Right lobe of liver (tissue), 6 donors: Measurements from ENCODE around the gene ZNF586. TPM values are rescaled to one million over a fixed set of nuclear protein-coding genes. Genes with fewer than 3 reads are reported as not detected.

ENCODE experiments used
- ATAC-seq, 4 donors: fragments of 200-7000 bp; cut with Tn5 transposase; one replicate each; pipeline ENCODE4 v1.9.1; 2020; ENCODE audit warnings: mild to moderate bottlenecking in 4 of 4, moderate library complexity in 4 of 4
- DNase-seq, 3 donors: peaks; one replicate each; pipeline ENCODE4 v3.0.0-alpha.2; 2020
- H3K27ac ChIP-seq, 3 donors: fragments of 200-600 bp; one replicate each; pipeline ENCODE4 v1.8.0; 2022
- H3K27me3 ChIP-seq, 2 donors: fragments of 200-600 bp; one replicate each; pipeline ENCODE4 v1.8.0; 2022
- H3K36me3 ChIP-seq, 4 donors: fragments of 200-600 bp; sonication (generic) in 1 of 4; one replicate each; pipeline versions ENCODE4 v1.5.1 to v1.8.0; 2017 to 2022; ENCODE audit warnings: control low read depth in 1 of 4
- H3K4me1 ChIP-seq, 4 donors: fragments of 200-600 bp; sonication (generic) in 1 of 4; one replicate each; pipeline versions ENCODE4 v1.5.1 to v1.8.0; 2017 to 2022; ENCODE audit warnings: control low read depth in 1 of 4
- H3K4me3 ChIP-seq, 3 donors: fragments of 200-600 bp; one replicate each; pipeline ENCODE4 v1.8.0; 2022
- H3K9me3 ChIP-seq, 4 donors: fragments of 200-600 bp; sonication (generic) in 1 of 4; one replicate each; pipeline versions ENCODE4 v1.5.1 to v1.8.0; 2017 to 2022; ENCODE audit warnings: control low read depth in 1 of 4
- CTCF ChIP-seq, 4 donors: fragments of 200-600 bp in 3 of 4; fragments of 450-650 bp in 1 of 4; IDR thresholded peaks; one replicate each; pipeline versions ENCODE4 v1.5.1 to v1.8.0; 2016 to 2022; ENCODE audit warnings: antibody characterized with exemption in 4 of 4, mild to moderate bottlenecking in 2 of 4
- POLR2A ChIP-seq: fragments of 450-650 bp; IDR thresholded peaks from one replicate; pipeline ENCODE4 v1.6.1; 2017; ENCODE audit warnings: antibody characterized with exemption, mild to moderate bottlenecking
- WGBS: methylation state at CpG from one replicate; pipeline ENCODE4 v1.1.6; 2018; ENCODE audit warnings: low coverage, low lambda C conversion rate; ENCODE audit not compliant: insufficient coverage; ENCODE audit errors: missing lambda C conversion rate; 5-methylcytosine and 5-hydroxymethylcytosine counted together
- intact Hi-C, 2 donors: fragments of 100-400 bp; cut with DNase I; formaldehyde crosslinking; loops; one replicate each; pipeline versions ENCODE4 v1.11.2 to v1.14.1; 2022
- total RNA-seq, 6 experiments: library from RNA; depleted of rRNA in 2 of 6; stranded (reverse); fragments of >200 nt in 2 of 6; fragmentation: NEBNext Ultra II Directional in 3 of 6; extraction: Animal tissue kit (Norgen Biotek cat#: 25700) in 3 of 6; gene quantifications; one replicate each; pipeline versions ENCODE4 v1.1.0 to v1.2.4, GENCODE V29; 2016 to 2023
- donor health status: DM: no; HTN: yes; CAD: no.
- donor health status: DM: no; HTN: no; CAD: no.
- donor health status: DM: no; HTN: no; CAD: no.
- donor health status: DM: no; HTN: yes; CAD: no.
- donor health status: DM: no; HTN: yes; CAD: no.

Gene ZNF586
- total RNA-seq, 6 experiments from 2014 or later, result 4.0 to 8.4 (median 5.9) TPM

- Histone ChIP-seq H3K36me3 (peaks cover 0 to 27% (median 14%) of the 10 kb centered on the region in 4 donors), H3K4me3 (peak within 1 kb of the TSS; percentile 82 to 96 (median 89)), H3K27me3 (no peaks in the 10 kb centered on the region), H3K4me1 (peaks cover 0 to 13% (median 0%) of the 10 kb centered on the region in 4 donors), H3K27ac (peak within 1 kb of the TSS; percentile 40 to 74 (median 41)), H3K9me3 (peaks cover 0 to 9% (median 0%) of the 10 kb centered on the region in 4 donors)
- under 1% methylated on average over 22 of the region's 51 CpGs for WGBS
- ATAC-seq (peak; percentile 97 to 99 (median 98)), DNase-seq (peak; percentile 74 to 86 (median 84))
- no peak for TF ChIP-seq CTCF (IDR thresholded peaks at IDR 0.05)
- TF ChIP-seq POLR2A, result no peak
- intact Hi-C loops, result loop anchor here in 1 of 2 donors (10.0 kb wide), 1 partner anchor 158 kb away; no protein-coding TSS in a partner anchor
Measured at GRCh38 chr19:57746580-57747471, 22.6 kb upstream of the ZNF586 start, which contains the start of gene ZNF776. ZNF776 (plus strand) TSS chr19:57746815; CDS start chr19:57747059, 244 bp downstream.

- intact Hi-C loops, result loop anchor here in 1 of 2 donors (10.0 kb wide), 1 partner anchor 157 kb away; no protein-coding TSS in a partner anchor
- no peak overlapping the region for H3K27ac ChIP-seq
- WGBS, result 39% methylated on average over 4 of the region's 6 CpGs
- H3K9me3 ChIP-seq, result peaks cover 0 to 9% (median 0%) of the 10 kb centered on the region in 4 donors
- peaks cover 2 to 33% (median 20%) of the 10 kb centered on the region in 4 donors for H3K36me3 ChIP-seq
- no peak for DNase-seq
- ATAC-seq, result no peak
- H3K4me3 ChIP-seq, result peak overlapping the region; percentile 82 to 96 (median 89)
- H3K27me3 ChIP-seq, result no peaks in the 10 kb centered on the region
- peaks cover 0 to 13% (median 0%) of the 10 kb centered on the region in 4 donors for H3K4me1 ChIP-seq
- TF ChIP-seq POLR2A (no peak), CTCF (IDR thresholded peaks at IDR 0.05) (no peak)
Measured at GRCh38 chr19:57747472-57747807, 22.0 kb upstream of the ZNF586 start.

- intact Hi-C loops, result loop anchor here in 1 of 2 donors (10.0 kb wide), 1 partner anchor 157 kb away; no protein-coding TSS in a partner anchor
- no peak for ATAC-seq
- Histone ChIP-seq H3K27me3 (no peaks in the 10 kb centered on the region), H3K36me3 (peaks cover 7 to 39% (median 25%) of the 10 kb centered on the region in 4 donors), H3K9me3 (peaks cover 0 to 9% (median 0%) of the 10 kb centered on the region in 4 donors), H3K27ac (no peak overlapping the region), H3K4me3 (peak overlapping the region in 2 of 3 donors; percentile 89 to 96), H3K4me1 (peaks cover 0 to 13% (median 0%) of the 10 kb centered on the region in 4 donors)
- DNase-seq, result no peak
- WGBS, result 87% methylated on average over 2 of the region's 3 CpGs
- TF ChIP-seq CTCF (IDR thresholded peaks at IDR 0.05) (no peak), POLR2A (no peak)
Measured at GRCh38 chr19:57748029-57748428, 21.4 kb upstream of the ZNF586 start.

GRCh38 chr19:57754091-57754673 lies 15.3 kb upstream of the ZNF586 start:
- intact Hi-C loops, result loop anchor here in 1 of 2 donors (10.0 kb wide), 1 partner anchor 71 kb away; no protein-coding TSS in a partner anchor
- DNase-seq, result no peak
- peaks cover 12 to 76% (median 49%) of the 10 kb centered on the region in 4 donors for H3K36me3 ChIP-seq
- H3K27ac ChIP-seq, result no peak overlapping the region
- no peak for ATAC-seq
- H3K4me3 ChIP-seq, result no peak overlapping the region
- no peaks in the 10 kb centered on the region for H3K27me3 ChIP-seq
- H3K4me1 ChIP-seq, result no peaks in the 10 kb centered on the region
- H3K9me3 ChIP-seq, result peaks cover 0 to 27% (median 3%) of the 10 kb centered on the region in 4 donors
- WGBS, result 92% methylated on average over 10 of the region's 10 CpGs
- TF ChIP-seq POLR2A (no peak), CTCF (IDR thresholded peaks at IDR 0.05) (no peak)
